ENCODE data around the gene LRTM1.

GRCh38 chr3:54871867-54872266 lies 56.0 kb downstream of the LRTM1 start:
- TF ChIP-seq CTCF (conservative IDR thresholded peaks at IDR 0.05; ENCODE audit: low read depth, low read length) (no peak), EZH2phosphoT487 (IDR thresholded peaks at IDR 0.05; ENCODE audit: borderline replicate concordance, low read length) (no peak)
